ENCODE data around the gene PHF8.

Gene PHF8

GRCh38 chrX:54044126-54044876 is at the start of gene PHF8:
Gene PHF8 (minus strand): TSS chrX:54044473. CDS start chrX:54042728, 1,745 bp downstream.
- peak; percentile 84 for DNase-seq (ENCODE audit: low spot score)
- peak; percentile 83 for FAIRE-seq

DNA sequence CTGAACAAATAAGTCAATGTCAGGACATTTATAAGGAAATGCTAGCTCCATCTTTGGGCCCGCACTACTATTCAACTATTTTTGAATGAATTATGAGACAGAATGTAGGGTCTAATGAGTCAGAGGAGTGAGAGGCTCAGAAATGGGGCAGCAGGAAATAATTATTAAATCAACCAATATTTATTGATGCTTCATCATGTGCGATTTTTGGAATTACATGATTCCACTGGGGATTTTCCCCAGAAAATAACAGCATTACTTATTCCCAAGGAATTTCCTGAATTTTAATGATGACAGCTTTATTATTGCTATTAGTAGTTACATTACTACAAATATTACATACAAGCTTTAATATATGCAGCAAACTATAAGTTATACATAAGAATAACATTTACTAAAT is 49.3 kb upstream of the PHF8 start:
- FAIRE-seq, result no peak
- DNase-seq (ENCODE audit: low spot score), result no peak

GRCh38 chrX:54093159-54093558 is 48.9 kb upstream of the PHF8 start:
- FAIRE-seq, result no peak
- DNase-seq (ENCODE audit: low spot score), result no peak

- FAIRE-seq, result no peak
- DNase-seq (ENCODE audit: low spot score), result no peak
These were observed 46.6 kb upstream of the PHF8 start for GRCh38 chrX:54090880-54091279.

- DNase-seq (ENCODE audit: low spot score) (no peak), FAIRE-seq (no peak)
These were observed 44.9 kb upstream of the PHF8 start for GRCh38 chrX:54089191-54089590.

- FAIRE-seq (no peak), DNase-seq (ENCODE audit: low spot score) (no peak)
These were observed 43.4 kb upstream of the PHF8 start for GRCh38 chrX:54087661-54088060.

DNA sequence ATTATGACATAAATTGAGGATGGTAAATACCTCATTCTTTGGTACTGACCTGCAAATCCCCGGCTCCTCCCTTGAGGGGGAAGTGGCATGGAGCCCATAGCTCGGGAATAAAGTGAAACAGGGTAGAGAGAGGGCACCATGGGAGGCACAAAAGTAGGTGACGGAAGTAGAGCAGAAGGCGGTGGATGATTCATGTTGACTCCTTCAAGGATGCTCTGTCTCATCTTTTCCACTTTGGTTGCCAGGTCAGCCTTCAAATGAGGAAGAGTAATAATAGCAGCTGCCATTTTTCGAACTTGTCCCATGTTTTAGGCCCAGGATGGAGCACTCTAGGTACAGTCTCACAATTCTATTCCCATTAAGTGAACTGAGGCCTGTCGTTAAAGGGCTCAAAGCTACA is 41.4 kb upstream of the PHF8 start:
- DNase-seq (ENCODE audit: low spot score), result no peak
- FAIRE-seq, result no peak

GRCh38 chrX:54076903-54077302 is 32.6 kb upstream of the PHF8 start:
- peak; percentile 13 for DNase-seq (ENCODE audit: low spot score)
- no peak for FAIRE-seq

- FAIRE-seq (no peak), DNase-seq (ENCODE audit: low spot score) (no peak)
These were observed 30.6 kb upstream of the PHF8 start for GRCh38 chrX:54074826-54075225.

DNA sequence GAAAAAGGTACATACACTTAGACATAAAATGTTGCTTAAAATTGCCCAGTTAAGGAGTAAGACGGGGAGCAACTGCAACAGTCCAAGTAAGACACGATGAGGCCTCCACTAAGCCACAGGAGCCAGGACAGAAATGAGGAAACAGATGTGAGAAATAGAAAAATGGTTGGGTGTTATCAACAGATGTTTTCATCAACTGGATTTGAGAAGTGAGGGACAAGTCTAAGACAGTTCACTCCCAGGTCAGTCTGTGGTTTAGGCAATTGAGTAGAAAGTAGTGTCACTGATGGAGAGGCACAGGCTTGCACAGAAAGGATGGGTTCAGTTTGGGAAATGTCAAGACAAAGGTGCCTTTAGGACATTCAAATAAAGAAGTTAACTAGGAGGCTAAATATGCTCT is 23.5 kb upstream of the PHF8 start:
- no peak for FAIRE-seq

GRCh38 chrX:54066841-54067240 is 22.6 kb upstream of the PHF8 start:
- FAIRE-seq, result no peak
- DNase-seq (ENCODE audit: low spot score), result no peak

More for the DNA sequence above, 23.5 kb upstream of the PHF8 start:
- DNase-seq (ENCODE audit: low spot score), result no peak

- FAIRE-seq, result peak; percentile 71
- peak; percentile 34 for DNase-seq (ENCODE audit: low spot score)
These were observed 20.3 kb upstream of the PHF8 start for GRCh38 chrX:54064564-54064963.

- peak; percentile 89 for FAIRE-seq
- DNase-seq (ENCODE audit: low spot score), result peak; percentile 82
These were observed 19.1 kb upstream of the PHF8 start for GRCh38 chrX:54063361-54063760.

- FAIRE-seq, result no peak
- no peak for DNase-seq (ENCODE audit: low spot score)
These were observed 5.5 kb upstream of the PHF8 start for GRCh38 chrX:54049801-54050200.

- no peak for DNase-seq (ENCODE audit: low spot score)
- no peak for FAIRE-seq
These were observed 4.1 kb upstream of the PHF8 start for GRCh38 chrX:54048412-54048811.

GRCh38 chrX:54045563-54046228 is 1.4 kb upstream of the PHF8 start:
- DNase-seq (ENCODE audit: low spot score) (no peak), FAIRE-seq (no peak)

DNA sequence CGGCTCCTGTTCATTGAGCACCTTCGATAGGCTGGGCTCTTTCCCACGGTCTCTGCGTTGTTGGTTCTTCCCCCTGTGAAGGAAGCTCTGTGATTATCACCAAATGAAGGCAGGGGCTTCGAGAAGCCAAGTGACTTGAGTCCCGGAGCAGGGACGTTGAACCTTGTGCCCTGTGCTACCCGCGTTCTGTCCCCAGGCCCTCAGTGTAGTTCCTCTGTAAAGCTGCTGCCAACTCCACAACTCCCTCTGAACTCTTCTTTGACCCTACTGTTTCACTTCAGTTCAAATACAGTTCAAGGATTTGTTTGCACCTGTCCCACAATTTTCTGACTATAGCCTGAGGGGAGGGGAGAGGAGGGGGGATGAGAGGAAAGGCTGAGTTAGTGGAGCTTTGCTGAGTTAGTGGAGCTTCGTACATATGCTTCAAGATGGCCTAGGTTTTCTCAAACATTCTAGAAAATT is 635 bp upstream of the PHF8 start:
- FAIRE-seq, result no peak
- no peak for DNase-seq (ENCODE audit: low spot score)

DNA sequence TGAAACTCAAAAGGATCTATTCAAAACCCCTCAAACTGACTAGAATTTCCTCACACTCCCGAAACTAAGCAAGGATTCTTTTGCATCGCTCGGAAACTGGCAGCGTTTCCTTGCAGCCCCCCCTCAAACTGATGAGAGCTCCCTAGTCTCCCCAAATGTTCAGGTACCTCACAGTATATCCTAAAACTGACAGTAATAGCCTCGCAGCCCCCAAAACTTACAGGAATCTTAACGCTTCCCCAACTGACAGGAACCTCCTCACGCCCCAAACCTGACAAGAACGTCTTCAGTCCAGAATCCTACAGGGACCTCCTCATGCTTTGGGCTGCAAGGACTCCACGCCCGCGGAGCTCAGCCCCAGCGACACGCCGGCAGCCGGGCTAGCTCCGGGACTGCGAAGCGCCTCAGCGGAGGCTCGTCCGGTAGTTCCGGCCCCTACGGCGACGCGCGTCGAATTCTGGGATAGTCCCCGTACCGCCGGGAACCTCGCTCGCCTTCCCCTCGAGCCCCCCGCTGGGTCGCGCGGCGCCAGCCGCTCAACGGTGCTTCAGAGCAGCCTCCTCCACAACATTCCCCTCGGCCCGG is 640 bp downstream of the PHF8 start:
- no peak for FAIRE-seq
- peak; percentile 3 for DNase-seq (ENCODE audit: low spot score)

DNA sequence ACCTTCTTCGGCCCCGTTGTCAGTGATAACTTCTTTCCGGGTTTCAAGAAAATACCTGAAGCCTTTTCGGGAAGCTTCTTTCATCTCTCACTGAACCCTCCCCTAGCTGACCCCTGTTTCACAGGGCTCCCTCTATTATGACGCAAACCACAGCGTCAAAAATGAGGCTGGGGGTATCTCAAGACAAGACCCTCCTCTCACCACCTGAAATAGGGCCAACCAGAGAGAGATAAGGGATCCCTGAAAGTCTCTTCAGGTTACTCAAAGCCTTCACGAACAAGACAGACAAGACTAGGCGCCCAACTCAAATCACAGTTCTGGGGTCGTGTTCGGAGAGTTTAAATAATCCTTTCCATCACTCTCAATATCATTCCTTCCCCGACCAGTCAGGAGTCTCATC is 1.2 kb downstream of the PHF8 start:
- DNase-seq (ENCODE audit: low spot score), result no peak

GRCh38 chrX:54042609-54043021 is 1.7 kb downstream of the PHF8 start:
- DNase-seq (ENCODE audit: low spot score) (peak; percentile 36), FAIRE-seq (no peak)

More for the DNA sequence above, 1.2 kb downstream of the PHF8 start:
- no peak for FAIRE-seq

GRCh38 chrX:54030329-54030728 is 13.9 kb downstream of the PHF8 start:
- no peak for DNase-seq (ENCODE audit: low spot score)
- no peak for FAIRE-seq

DNA sequence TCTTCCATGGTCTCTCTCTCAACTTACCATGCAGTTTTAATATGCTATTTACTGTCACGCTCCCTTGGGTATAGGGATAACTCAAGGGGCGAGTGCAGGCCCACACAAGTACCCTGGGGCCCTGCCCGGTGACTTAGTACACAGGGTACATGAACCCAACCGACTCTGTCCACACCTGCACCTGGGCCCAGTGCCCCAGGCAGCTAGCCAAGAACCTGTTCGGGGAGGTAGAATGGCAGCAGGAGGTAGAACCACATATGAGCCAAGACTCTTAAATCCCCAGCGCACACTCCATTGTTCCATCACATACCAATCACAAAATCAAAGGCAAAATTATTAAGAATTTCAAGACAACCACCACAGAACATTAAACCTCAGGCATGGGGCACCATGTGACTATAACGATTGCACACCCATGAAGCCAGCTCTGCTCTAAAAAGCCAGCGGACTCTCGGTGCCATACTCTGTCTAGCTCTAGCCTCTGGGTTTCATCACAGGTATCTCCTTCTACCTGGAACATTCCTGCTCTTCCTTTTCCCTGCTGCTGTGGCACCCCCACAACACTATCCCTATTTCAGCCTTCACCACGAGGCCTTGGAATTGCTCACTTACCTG is 14.6 kb downstream of the PHF8 start:
- DNase-seq (ENCODE audit: low spot score), result no peak
- no peak for FAIRE-seq
